Caco-2 (cell line): Measurements from ENCODE around the gene RNASE12. TPM values are rescaled to one million over a fixed set of nuclear protein-coding genes. Genes with fewer than 3 reads are reported as not detected.
"Not testable (repeated sequence)": the region's sequence is repeated elsewhere in the genome, so short reads cannot be mapped to it uniquely, and the experiment has no call there.

Experiments
- BruUV-seq: library from RNA; stranded (reverse); fragments of 400-500 nt; replicated peaks from 2 replicates; lab custom pipeline; 2021; lab: Mats Ljungman, UMichigan
- CTCF ChIA-PET: fragments of 300-600 bp; sonication (Branson Sonifier 250); formaldehyde crosslinking; loops from one replicate; lab custom pipeline; 2022; ENCODE audit warnings: antibody characterized with exemption; lab: Charles Lee
- POLR2A ChIA-PET: fragments of 300-600 bp; sonication (Branson Sonifier 250); formaldehyde crosslinking; loops from one replicate; lab custom pipeline; 2022; ENCODE audit warnings: antibody characterized with exemption; lab: Charles Lee
- DNase-seq, 2 experiments: peaks; one replicate each; pipeline versions ENCODE4 v3.0.0 to v3.0.0-alpha.2; 2020 to 2022
- H3K27me3 ChIP-seq: replicated peaks from 2 replicates; pipeline ENCODE4 v1.6.0; 2011; ENCODE audit warnings: low read length; ENCODE audit not compliant: control insufficient read depth, insufficient read depth
- H3K36me3 ChIP-seq: 2 replicates; pipeline ENCODE4 v1.5.1; 2011; ENCODE audit warnings: low read length; ENCODE audit not compliant: control insufficient read depth, insufficient read depth
- H3K4me1 ChIP-seq: fragments of 250-450 bp; sonication (Bioruptor Pico); 2 replicates; pipeline ENCODE4 v1.5.1; 2020; ENCODE audit warnings: mild to moderate bottlenecking
- H3K4me3 ChIP-seq: 2 replicates; pipeline ENCODE4 v1.5.1; 2011; ENCODE audit warnings: low read depth, mild to moderate bottlenecking, control low read depth, low read length
- H3K9me3 ChIP-seq: fragments of 250-450 bp; sonication (Bioruptor Pico); 2 replicates; pipeline ENCODE4 v1.5.1; 2020; ENCODE audit warnings: mild to moderate bottlenecking, moderate library complexity
- H3K27ac Mint-ChIP-seq: one replicate; pipeline ENCODE4 v1.8.0; 2022; ENCODE audit warnings: mixed read lengths; ENCODE audit not compliant: unreplicated experiment
- H3K27me3 Mint-ChIP-seq: one replicate; pipeline ENCODE4 v1.8.0; 2022; ENCODE audit warnings: mixed read lengths; ENCODE audit not compliant: insufficient read depth, unreplicated experiment
- H3K36me3 Mint-ChIP-seq: one replicate; pipeline ENCODE4 v1.8.0; 2022; ENCODE audit warnings: mild to moderate bottlenecking, mixed read lengths; ENCODE audit not compliant: insufficient read depth, unreplicated experiment
- H3K4me1 Mint-ChIP-seq: one replicate; pipeline ENCODE4 v1.8.0; 2022; ENCODE audit warnings: low read depth, mixed read lengths; ENCODE audit not compliant: unreplicated experiment
- H3K4me3 Mint-ChIP-seq: one replicate; pipeline ENCODE4 v1.8.0; 2022; ENCODE audit warnings: mild to moderate bottlenecking, moderate library complexity, mixed read lengths; ENCODE audit not compliant: unreplicated experiment
- H3K9me3 Mint-ChIP-seq: one replicate; pipeline ENCODE4 v1.8.0; 2022; ENCODE audit warnings: mixed read lengths; ENCODE audit not compliant: unreplicated experiment
- intact Hi-C: fragments of 100-400 bp; cut with micrococcal nuclease; formaldehyde crosslinking; loops from one replicate; pipeline ENCODE4 v1.10.0; 2022; ENCODE audit not compliant: unreplicated experiment
- total RNA-seq: library from RNA; stranded (reverse); gene quantifications from 2 replicates; pipeline ENCODE4 v1.2.3, GENCODE V29; 2022
- TF ChIP-seq, protein P1 (sequence below), 2 experiments: fragments of 200-600 bp in 1 of 2; IDR thresholded peaks; 1 replicate in 1 of 2; 2 replicates in 1 of 2; pipeline versions ENCODE4 v1.5.1 to v1.8.0; 2011 to 2022; ENCODE audit warnings: antibody characterized with exemption in 1 of 2, control low read depth in 1 of 2, inconsistent platforms in 1 of 2, low read depth in 1 of 2, low read length in 1 of 2, mild to moderate bottlenecking in 1 of 2, moderate library complexity in 1 of 2; ENCODE audit not compliant: insufficient read depth in 1 of 2, severe bottlenecking in 1 of 2, unreplicated experiment in 1 of 2

The RNASE12 gene
- total RNA-seq, 1 experiment from 2014 or later, result not detected

DNA sequence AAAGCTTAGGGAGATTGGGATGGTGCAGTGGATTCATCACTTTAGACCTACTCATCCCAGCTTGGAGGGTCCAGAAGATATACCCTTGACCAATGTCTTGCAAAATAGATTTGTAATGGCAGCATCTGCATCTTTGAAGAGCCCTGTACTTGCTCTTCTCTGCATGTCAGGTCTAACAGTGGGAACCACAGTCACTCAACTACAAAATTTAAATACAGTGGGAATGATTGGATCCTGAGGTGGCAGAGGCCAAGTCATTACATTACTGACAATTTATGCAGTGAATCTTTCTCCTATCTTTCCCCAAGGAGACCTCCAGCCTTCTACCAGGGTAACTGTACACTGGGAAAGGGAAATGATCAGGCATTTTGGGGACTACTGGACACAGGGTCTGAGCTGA is 22.1 kb downstream of the RNASE12 start:
- BruUV-seq, result no TSS peak
- intact Hi-C loops, result no loop called here
- no peaks in the 10 kb centered on the region for H3K4me1 Mint-ChIP-seq
- Histone ChIP-seq H3K4me3 (no peak overlapping the region), H3K4me1 (no peaks in the 10 kb centered on the region), H3K9me3 (peaks cover 2% of the 10 kb centered on the region; the same call in 1 of the 2 replicates), H3K27me3 (no peaks in the 10 kb centered on the region), H3K36me3 (no peaks in the 10 kb centered on the region)
- no peaks in the 10 kb centered on the region for H3K36me3 Mint-ChIP-seq
- CTCF ChIA-PET, result no interaction called here
- H3K27ac Mint-ChIP-seq, result no peak overlapping the region
- TF ChIP-seq, protein P1, sequence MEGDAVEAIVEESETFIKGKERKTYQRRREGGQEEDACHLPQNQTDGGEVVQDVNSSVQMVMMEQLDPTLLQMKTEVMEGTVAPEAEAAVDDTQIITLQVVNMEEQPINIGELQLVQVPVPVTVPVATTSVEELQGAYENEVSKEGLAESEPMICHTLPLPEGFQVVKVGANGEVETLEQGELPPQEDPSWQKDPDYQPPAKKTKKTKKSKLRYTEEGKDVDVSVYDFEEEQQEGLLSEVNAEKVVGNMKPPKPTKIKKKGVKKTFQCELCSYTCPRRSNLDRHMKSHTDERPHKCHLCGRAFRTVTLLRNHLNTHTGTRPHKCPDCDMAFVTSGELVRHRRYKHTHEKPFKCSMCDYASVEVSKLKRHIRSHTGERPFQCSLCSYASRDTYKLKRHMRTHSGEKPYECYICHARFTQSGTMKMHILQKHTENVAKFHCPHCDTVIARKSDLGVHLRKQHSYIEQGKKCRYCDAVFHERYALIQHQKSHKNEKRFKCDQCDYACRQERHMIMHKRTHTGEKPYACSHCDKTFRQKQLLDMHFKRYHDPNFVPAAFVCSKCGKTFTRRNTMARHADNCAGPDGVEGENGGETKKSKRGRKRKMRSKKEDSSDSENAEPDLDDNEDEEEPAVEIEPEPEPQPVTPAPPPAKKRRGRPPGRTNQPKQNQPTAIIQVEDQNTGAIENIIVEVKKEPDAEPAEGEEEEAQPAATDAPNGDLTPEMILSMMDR (IDR thresholded peaks at IDR 0.05; ENCODE audit: insufficient read depth in 1 of 2, low read depth in 1 of 2, low read length in 1 of 2, severe bottlenecking in 1 of 2, unreplicated experiment in 1 of 2), result no peak
- peaks cover 3% of the 10 kb centered on the region for H3K27me3 Mint-ChIP-seq
- POLR2A ChIA-PET, result no interaction called here
- no peak for DNase-seq
- H3K4me3 Mint-ChIP-seq, result no peak overlapping the region
- H3K9me3 Mint-ChIP-seq, result no peaks in the 10 kb centered on the region

DNA sequence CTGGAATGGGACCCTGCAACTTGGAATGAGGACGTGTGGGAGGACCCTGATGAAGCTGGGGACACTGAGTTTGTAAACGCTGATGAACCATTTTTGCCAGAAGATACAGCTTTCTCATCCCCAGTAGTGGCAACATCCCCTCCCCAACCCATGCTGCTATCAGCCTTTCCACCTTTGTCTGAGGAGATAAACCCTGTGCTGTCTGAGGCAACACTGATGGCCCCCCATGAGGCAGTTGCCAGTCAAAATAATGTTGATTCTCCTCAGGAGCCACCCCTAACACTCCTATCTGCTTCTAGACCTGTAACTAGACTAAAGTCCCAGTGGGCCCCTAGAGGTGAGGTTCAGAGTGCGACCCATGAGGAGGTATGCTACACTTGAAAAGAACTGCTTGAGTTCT is 22.8 kb downstream of the RNASE12 start:
- Mint-ChIP-seq H3K36me3 (no peaks in the 10 kb centered on the region), H3K27ac (no peak overlapping the region), H3K4me1 (no peaks in the 10 kb centered on the region), H3K4me3 (no peak overlapping the region), H3K9me3 (no peaks in the 10 kb centered on the region), H3K27me3 (peaks cover 3% of the 10 kb centered on the region)
- Histone ChIP-seq H3K36me3 (no peaks in the 10 kb centered on the region), H3K9me3 (0 out of 2 replicates have a peak, but pooled peaks cover 2% of the 10 kb centered on the region), H3K27me3 (no peaks in the 10 kb centered on the region), H3K4me1 (no peaks in the 10 kb centered on the region), H3K4me3 (no peak overlapping the region)
- TF ChIP-seq, protein P1 (IDR thresholded peaks at IDR 0.05; ENCODE audit: insufficient read depth in 1 of 2, low read depth in 1 of 2, low read length in 1 of 2, severe bottlenecking in 1 of 2, unreplicated experiment in 1 of 2), result no peak
- intact Hi-C loops, result no loop called here
- no peak for DNase-seq
- CTCF ChIA-PET, result no interaction called here
- BruUV-seq, result no TSS peak
- POLR2A ChIA-PET, result no interaction called here

DNA sequence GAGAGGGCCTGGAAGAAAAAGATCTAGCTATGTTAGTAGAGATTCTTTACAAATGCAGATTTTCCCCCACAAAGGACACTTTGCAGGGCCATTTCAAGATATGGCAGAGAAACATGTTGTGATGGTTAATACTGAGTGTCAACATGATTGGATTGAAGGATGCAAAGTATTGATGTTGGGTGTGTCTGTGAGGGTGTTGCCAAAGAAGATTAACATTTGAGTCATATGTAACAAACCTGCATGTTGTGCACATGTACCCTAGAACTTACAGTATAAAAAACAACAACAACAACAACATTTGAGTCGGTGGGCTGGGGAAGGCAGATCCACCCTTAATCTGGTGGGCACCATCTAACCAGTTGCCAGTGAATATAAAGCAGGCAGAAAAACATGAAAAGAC is 24.0 kb downstream of the RNASE12 start:
- H3K27ac Mint-ChIP-seq, BruUV-seq, H3K27me3 Mint-ChIP-seq, intact Hi-C loops, POLR2A ChIA-PET, H3K4me3 Mint-ChIP-seq, H3K9me3 ChIP-seq, H3K36me3 Mint-ChIP-seq, H3K36me3 ChIP-seq, CTCF ChIA-PET, H3K4me1 ChIP-seq, H3K4me3 ChIP-seq, H3K27me3 ChIP-seq, H3K4me1 Mint-ChIP-seq, H3K9me3 Mint-ChIP-seq, DNase-seq: not testable (repeated sequence)

DNA sequence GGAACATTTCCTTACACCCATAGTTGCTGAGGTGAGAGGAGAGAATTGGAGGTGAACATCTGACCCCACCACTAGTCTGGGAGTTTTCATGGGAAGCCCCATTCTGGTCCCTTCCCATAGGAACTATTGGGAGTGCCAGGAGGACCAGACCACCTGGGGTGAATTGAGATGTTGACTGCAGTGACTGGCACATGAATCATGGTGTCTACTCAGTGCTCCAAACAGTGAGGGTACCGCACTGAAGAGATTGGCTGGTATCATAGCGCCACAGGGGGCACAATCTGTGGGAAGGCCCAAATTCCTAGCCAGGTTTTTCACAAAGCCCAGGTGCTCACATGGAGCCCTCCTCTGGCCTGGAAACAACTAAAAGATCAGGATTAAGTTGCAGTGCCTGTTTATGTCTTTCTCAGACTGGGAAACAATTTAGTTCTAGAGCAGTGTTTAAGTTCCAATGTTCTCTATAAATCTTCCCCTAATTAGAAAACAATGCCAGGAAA is 26.6 kb downstream of the RNASE12 start:
- Histone ChIP-seq H3K4me3 (no peak overlapping the region), H3K36me3 (no peaks in the 10 kb centered on the region), H3K27me3 (no peaks in the 10 kb centered on the region), H3K9me3 (0 out of 2 replicates have a peak, but pooled peaks cover 2% of the 10 kb centered on the region), H3K4me1 (no peaks in the 10 kb centered on the region)
- intact Hi-C loops, result no loop called here
- POLR2A ChIA-PET, result no interaction called here
- CTCF ChIA-PET, result no interaction called here
- TF ChIP-seq, protein P1 (IDR thresholded peaks at IDR 0.05; ENCODE audit: insufficient read depth in 1 of 2, low read depth in 1 of 2, low read length in 1 of 2, severe bottlenecking in 1 of 2, unreplicated experiment in 1 of 2), result no peak
- BruUV-seq, result no TSS peak
- Mint-ChIP-seq H3K4me1 (no peaks in the 10 kb centered on the region), H3K27ac (no peak overlapping the region), H3K4me3 (no peak overlapping the region), H3K9me3 (no peaks in the 10 kb centered on the region), H3K36me3 (no peaks in the 10 kb centered on the region), H3K27me3 (peaks cover 3% of the 10 kb centered on the region)
- no peak for DNase-seq
